NCI-H2081 (cell line): ENCODE results near the gene UTP4.

Source experiments
- DNase-seq, 2 experiments: peaks; one replicate each; lab custom pipeline; 2025; lab: John Stamatoyannopoulos, UW

Gene UTP4

DNA sequence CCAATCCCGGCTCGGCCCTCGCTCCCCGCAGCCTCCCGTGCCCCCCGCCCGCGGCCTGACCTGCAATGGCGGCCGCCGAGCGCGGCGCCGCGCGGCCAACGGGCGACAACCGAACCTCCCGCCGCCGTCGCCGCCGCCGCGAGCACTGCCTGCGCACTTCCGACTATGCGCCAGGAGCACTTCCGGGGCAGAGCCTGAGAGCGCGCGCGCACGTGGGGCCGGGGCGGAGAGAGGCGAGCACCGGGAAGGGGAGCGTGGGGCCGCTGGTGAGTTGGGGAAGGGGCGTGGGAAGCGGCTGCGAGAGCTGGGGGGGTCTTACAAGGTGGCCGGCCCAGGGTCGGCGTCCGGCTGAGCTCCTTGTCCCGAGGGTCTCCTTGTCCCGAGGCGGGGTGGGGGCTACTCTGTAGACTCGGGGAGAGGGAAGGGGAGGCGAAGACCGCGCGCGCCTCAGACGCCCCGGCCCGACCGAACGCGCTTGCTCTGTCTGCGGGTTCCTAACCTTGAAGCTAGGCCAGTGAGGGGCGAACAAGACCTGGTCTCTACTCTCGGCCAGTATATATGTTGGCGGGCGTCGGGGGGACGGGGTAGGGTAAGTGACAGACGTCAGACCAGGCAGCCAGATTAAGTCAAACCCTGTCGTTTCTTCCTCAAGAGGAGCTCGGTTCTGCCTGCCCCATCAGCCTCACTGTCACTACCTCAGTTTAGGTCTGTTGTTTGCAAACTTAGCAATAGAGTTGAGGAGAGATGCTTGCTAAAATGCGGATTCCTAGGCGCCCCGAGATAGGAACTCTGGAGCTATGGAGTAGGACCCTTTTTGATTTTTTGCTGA, at the start of gene UTP4, which contains the start of gene CHTF8:
Gene UTP4 (plus strand): TSS at position 226 of the 829 bp plus-strand sequence. CDS start 811 bp downstream, outside the sequence.
Gene CHTF8 (minus strand): TSS at position 165 of the 829 bp plus-strand sequence. CDS start 11,130 bp downstream, outside the sequence.
- peak; percentile 67 to 75 for DNase-seq

DNA sequence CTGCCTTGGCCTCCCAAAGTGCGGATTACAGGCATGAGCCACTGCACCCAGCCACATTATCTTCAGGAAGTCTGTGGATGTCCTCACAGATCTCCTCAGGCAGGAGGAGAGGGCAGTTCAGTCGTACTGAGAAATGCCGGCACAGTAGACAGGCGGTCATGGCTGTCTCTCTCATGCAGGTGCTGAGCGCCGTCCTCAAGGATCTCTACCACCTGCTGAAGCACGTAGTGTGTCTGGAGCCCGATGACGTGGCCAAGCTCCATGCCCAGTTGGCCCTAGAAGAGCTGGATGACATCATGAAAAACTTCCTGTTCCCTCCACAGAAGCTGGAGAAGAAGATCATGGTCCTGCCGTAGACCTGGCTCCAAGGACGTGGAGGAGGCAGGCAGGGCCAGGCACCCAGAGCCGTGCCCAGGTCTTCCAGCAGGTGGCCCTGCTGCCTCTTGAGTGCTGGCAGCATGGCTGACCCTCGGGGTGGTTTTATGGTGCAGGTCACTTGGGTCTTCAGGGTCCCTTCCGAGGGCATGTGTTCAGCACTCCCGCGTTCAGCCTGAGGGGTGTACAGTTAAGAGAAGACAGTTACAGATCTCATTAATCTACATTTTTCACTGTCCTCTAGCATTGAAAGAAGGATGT, 49.0 kb upstream of the UTP4 start:
- no peak for DNase-seq

DNA sequence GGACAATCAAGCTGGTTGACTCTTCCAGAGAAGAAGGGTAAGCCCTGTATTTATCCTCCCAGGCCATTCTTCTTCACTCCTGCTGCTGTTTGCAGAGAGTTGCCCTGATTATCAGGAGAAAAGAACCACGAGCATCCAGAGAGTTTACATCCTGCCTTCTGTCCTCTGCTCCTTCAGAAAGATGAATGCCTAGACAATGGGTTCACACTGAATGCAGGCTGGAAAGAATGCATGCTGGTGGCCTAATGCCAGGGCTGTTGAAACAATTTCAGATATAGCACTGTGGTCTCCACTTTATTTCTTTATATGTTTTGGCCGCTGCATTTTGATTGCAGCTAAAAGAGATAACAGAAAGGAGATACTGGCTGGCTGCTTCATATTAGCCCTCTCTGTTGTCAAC, 48.2 kb upstream of the UTP4 start:
- no peak for DNase-seq

DNA sequence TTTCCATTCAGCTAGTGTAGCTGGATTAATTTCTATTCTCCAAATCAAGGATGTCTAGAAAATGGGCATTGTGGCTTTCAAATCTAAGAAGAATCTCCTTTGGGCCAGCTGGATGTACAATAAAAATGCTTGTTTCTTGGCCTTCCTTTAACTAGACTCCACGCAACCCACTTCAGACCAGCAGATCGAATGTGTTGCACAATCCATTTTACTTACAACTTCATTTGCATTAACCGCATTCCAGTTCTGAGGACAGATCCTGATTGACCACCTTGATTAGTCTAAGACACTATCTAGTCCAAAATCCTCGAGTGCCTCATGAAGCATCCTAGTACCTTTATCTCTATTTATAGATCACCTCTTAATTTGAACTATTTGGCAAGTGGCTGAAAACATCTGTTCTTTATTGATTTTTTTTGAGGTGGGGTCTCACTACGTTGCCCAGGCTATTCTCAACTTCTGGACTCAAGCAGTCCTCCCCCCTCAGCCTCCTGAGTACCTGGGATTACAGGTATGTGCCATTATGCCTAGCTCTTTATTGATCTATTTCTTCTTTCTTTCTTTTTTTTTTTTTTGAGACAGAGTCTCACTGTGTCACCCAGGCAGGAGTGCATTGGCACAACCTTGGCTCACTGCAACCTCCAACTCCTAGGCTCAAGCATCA, 47.3 kb upstream of the UTP4 start:
- DNase-seq = no peak

DNA sequence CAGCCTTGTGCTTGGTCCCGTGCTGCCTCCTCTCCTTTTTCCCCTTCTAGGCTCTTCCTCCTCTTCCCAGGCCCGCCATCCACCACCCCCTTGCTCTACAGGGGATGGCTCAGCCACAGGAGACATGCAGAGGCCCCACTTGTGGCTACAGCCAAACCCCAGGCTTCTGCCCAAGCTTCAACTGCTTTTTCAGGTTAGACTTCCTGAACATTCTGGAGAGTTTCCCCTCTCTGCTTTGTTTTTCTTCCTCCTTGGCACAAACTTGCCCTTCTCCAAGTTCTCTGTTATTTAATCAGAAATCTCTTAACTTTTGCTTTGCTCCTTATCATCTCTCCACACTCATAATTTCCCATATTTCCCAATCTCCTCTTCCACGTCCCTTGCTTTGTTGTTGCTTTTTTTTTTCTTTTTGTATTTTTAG, 45.3 kb upstream of the UTP4 start:
- DNase-seq = no peak

DNA sequence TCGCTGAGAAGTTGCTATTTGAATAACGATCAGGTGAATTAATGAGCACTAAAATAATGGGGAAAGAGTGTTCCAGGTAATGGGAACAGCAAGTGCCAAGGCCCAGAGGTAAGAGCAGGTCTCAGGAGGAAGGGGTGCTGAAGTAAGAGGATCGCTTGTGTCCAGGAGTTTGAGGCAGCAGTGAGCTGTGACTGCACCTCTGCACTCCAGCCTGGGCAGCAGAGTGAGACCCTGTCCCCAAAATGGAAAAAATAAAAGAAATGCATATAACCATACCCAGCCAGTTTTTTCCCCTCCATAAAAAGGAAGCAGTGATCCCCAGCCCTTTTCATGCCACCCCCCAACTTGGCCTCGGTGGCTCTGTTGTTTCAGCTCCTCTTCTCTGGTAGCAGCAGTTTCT, 43.8 kb upstream of the UTP4 start:
- DNase-seq = no peak

DNA sequence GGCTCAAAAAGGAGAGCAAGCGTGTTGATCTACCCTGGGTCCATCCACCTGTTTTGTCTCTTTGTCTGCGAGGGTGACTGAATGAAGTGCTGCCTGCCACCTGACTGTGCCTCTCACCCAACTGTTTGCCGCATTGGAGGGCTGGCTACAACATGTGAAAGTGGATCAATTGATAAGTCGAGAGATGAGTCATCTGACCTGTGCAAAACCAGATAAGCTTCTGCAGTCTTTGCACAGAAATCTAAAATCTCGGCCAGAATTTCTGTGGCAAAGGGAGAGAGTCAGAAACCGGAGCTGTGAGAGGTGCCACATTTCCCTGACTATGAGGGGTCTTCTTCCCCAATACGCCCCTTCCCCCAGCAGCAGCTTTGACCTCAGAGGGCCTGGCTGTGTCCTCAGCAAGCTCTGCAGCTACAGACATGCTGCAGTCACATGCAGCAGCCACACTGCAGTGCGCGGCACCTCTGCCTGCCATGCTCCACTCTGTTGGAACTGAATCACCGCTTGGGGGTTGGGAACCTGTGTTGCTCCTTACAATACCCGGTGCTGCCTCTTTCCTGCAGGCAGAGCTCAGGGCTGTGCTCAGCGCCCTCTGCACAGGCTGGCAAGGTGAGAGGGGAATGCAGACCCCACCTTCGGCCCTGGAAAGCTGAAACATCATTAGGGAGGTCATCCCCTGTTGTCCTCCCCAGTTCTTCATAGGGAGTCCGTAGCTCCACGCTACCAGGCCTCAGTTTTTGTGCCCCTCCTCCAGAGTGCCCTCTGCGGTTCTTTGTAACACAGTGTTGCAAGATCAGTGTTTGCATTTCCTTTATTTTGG, 43.1 kb upstream of the UTP4 start:
- no peak for DNase-seq

DNA sequence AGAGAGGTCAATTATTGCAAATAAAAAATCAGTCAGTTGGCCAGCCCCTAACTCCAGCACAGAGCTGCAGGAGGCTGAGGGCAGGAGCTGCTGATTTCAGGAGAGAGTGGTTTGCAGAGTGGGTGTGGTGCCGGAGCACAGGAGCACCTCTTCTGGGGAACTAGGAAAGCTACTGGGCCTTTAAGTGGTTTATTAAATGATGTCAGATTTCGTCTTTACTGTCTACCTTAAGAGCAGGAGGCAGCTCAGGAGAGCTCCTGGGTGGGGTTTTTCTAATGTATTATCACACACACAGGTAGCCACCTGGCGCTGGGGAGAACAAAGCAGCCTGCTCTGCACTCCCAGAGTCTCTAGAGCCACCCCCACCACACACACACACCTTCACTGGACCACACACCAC, 38.5 kb upstream of the UTP4 start:
- peak in 1 of 2 experiments; percentile 6 for DNase-seq

DNA sequence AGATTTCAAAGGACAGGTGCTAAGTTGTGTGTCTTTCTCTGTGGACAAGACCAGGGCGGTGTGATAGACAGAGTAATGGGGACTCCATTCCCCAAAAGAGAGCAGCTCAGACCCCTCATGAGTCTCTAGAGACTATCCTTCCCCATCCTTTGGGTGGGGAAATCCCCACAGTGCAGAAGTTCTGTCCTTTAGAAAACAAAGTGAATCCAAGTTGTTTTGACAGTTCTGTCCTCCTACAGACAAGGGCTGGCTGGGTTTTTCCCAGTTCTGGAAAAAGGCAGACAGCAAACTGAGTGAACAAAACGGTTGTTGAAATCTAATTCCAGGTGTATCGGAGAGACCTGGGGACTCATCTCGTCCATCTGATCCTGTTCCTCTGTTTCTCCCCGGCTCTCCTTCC, 37.9 kb upstream of the UTP4 start:
- DNase-seq = no peak

DNA sequence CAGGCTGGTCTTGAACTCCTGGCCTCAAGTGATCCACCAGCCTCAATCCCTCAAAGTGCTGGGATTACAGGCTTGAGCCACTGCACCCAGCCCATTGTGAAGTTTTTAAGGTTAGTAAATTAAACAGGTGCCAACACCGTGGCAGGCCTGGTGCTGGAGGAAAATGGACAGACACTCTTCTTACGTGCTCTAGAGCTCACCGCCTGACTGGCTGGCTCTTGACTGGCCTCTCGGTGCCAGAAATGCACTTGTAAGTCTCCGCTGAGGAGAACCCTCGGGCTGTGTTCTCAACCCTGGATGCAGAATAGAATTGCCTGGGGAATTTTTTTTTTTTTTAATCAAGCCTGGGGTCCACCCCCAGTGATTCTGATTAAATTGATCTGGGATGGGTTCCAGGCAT, 37.3 kb upstream of the UTP4 start:
- no peak for DNase-seq

DNA sequence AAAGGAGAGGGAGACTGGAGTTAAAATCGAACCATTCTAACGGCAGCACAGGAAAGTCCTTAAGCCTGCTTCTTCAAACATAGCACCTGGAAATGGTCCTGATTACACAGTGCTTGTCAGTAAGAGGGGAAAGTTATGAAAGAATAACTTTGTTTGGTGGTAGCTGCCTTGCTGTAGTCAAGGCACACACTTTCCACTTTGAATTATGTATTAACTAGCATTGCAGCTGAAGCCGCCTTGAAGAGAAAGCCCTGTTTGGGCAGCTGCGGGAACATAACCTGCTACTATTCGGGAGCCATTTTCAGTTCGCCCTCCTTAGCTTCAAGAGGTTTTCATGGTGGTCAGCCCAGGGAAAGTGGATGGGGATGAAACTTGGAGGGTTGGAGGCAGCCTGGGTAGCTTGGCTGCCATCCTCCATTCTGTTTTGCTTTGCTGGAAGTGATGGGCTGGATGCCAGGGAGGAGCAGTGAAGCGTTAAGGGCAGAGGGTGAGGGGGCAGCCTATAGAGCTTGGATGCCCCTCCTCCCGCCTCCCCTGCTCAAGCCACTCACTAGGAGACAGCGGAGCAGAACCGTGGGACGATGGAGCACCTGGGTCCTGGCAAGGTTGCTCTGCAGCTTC, 32.3 kb upstream of the UTP4 start:
- peak in 1 of 2 experiments; percentile 12 for DNase-seq

DNA sequence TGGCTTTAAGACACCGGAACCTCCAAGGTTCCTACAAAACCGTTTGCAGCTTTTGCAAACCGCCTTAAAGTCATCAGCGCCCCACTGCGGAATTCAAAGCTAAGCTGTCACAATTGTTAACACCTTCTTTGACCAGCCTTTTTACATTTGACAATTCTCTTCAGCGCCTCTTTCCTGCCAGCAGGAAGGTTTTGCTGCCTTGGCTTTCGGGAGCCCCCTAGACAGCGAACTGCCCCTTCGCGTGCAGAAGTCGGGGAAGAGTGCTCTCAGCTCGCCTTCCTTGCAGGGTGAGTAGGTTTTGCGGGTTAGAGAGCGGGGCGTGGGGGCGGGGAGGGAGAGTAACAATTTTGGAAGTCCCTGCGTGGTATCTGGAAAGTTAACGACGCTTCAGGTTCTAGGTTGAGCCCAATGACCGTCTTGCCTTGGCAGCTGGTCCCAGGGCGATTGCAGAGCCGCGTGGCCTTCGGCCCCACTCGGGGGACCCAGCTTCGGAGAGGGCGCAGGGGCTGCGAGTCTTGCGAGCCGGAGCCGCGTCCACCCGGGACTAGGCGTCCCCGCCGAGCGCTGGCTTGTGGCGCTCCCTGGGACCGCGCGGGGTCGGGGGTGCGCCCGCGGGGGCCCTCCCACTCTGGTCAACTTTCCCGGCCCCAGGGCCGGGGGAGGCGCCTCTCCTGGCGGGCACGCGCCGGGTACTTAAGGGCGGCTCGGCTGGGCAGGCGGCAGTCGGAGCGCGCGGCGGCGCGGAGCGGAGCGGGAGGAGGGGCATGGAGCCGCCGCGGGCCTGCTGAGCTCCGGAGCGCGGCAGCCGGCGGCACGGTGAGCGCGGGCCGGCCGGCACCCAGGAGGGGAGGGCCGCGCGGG, 26.7 kb upstream of the UTP4 start, which contains the start of gene HAS3:
Gene HAS3 (plus strand): TSS at position 153 of the 861 bp plus-strand sequence. CDS start 3,743 bp downstream, outside the sequence.
- DNase-seq = peak; percentile 10 to 38

DNA sequence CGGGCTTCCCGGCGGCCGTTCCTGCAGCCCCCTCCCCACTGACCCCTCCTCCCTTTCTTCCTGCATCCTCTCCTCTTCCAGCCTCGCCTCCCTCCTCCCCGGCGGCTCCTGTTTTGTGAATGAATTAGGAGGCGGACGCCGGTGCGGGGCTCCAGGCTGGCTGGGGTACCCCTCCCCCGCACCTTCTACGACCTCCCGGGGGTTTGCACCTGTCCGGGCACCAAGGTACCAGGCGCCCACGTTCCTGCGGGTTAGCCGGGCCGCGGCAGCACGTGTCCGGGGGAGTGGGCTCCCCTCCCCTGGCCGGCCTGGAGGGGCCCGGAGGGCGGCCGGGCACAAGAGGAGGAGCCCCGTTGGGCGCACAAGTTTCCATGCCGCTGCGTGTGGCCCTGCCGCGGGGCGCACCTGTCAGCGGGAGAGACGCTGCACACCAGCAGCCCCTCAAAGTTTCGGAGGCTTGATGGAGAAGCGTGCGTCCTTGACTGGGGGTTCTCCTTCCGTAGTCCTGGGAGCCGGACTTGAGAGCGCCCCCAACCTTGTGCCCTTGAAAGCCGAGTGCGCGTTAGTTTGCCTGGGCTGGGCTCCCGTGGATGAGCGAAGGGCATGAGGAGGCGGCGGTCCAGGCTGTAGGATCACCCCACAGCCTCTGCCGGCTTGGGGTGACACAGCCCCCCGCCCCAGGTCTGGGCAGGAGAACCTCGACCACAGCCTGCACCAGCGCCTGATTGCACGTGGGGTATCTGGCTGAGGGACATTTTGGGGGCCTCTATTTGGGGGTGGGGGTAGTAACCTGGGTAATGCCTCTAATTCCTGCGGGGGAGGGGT, 25.7 kb upstream of the UTP4 start:
- DNase-seq = no peak

DNA sequence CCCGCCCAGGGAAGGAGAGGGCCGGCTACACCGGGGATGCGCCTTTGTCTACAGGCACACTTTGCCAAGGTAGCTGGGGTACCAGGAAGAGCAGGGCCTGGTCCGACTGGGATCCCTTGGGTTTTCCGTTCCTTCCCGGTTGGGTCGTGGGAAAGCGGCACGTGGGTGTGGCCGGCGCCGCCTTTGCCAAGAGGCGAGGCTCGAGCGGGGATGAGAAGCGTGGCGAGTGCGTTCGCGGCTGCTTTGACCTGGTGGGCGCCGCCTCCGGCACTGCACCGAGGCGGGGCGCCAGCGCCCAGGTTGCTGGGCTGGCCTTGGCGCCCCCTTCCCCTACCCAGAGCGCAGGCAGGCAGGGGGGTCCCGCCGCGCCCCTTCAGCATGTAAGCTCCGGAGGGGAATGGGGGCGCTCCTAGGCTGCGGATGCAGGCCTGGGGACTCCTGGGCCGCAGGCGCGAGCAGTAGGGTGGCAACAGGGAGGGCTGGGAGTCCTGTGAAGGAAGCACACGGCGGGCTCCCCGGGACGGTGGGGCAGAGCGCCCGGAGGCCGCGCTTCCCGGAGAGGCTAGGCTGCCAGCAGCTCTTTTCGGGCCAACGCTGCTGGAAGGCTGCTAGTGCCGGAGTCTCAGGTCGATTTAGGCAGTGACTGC, 25.0 kb upstream of the UTP4 start:
- DNase-seq = no peak

DNA sequence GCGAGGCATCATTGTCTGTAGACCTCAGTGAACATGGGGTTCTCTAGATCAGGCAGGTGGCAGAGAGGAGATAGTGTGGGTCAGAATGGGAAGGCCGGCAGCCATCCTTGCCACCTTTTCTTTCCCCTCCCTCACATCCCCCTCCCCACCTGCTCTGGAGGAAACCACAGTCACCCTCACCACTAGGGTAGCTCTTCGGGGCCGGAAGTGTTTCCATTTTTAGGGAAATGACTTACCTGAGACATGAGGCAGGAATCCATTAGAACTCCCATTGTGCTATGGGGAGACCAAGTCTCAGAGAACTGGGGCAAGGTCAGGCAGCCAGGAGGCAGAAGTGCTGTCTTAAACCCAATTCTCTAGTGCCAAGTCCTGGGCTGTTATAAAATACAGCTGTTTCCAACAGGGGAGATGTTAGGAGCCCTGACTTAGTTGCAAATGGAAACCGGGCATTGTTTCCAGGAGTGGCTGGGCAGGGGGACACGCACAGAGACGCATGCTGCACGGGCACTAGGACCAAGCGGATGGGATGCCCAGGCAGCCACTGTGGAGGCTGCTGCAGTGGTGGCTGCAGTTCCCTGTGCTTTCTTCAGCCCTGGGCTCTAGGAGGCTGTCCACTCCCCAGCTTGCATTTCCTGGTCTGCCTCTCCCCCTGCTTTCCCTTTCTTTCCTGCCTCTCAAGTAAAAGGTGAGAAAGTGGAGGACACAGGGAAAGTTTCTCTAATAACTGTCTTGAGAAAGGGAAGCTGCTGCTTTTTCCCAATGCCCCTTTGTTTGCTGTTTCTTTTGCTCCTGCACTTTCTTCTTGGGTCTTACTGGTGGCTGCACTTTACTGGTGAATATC, 24.2 kb upstream of the UTP4 start:
- no peak for DNase-seq

DNA sequence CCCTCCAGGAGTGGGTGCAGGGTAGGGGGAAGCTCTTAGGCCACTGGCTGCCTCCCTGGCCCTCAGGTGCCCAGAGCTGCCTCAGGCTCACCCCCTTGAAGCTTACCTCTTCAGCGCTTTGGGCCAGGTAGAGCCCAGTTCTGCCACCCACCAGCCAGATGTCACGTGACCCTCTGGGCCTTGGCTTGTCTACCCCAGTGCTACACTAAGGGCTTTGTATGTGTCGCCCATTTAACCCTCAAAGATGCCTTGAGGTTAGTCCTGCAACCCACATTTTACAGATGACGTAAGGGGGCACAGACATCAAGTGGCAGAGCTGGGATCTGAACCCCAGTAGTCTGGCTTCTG, 23.6 kb upstream of the UTP4 start:
- no peak for DNase-seq

DNA sequence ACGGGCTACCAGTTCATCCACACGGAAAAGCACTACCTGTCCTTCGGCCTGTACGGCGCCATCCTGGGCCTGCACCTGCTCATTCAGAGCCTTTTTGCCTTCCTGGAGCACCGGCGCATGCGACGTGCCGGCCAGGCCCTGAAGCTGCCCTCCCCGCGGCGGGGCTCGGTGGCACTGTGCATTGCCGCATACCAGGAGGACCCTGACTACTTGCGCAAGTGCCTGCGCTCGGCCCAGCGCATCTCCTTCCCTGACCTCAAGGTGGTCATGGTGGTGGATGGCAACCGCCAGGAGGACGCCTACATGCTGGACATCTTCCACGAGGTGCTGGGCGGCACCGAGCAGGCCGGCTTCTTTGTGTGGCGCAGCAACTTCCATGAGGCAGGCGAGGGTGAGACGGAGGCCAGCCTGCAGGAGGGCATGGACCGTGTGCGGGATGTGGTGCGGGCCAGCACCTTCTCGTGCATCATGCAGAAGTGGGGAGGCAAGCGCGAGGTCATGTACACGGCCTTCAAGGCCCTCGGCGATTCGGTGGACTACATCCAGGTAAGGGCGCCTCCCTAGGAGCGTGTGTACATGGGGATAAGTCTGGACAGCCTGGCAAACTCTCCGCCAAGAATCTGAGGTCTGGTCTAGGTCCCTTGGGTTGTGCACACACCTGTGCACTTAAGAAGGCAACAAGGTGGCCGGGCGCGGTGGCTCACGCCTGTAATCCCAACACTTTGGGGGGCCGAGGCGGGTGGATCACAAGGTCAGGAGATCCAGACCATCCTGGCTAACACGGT, 22.8 kb upstream of the UTP4 start:
- no peak for DNase-seq
